HG03139 (cell line): ENCODE data around the gene CCDC39.
"Not testable (repeated sequence)": the region's sequence is repeated elsewhere in the genome, so short reads cannot be mapped to it uniquely, and the experiment has no call there.

Experiments used
- ATAC-seq: cut with Tn5 transposase; IDR thresholded peaks from one replicate; pipeline ENCODE4 v1.9.1; 2021; ENCODE audit not compliant: unreplicated experiment

CCDC39 gene

DNA sequence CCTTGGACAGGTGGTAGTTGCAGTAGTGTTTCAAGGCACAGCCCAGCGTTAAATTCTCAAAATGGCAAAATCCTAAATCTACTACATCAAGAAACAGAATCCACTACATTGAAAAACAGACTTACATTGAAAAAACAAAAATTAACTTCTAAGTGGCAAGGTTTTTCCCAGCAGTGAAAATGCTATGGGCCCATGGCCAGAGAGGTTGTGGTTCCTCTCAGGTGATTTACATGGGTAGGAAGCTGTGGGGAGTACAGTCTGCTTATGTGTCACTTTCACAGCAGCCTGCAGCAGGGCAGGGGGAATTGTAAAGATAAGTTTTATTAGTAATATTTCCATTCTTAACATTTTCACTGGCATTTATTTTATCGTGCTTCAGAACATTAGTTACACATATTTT lies 52.4 kb downstream of the CCDC39 start:
- ATAC-seq, result peak; percentile 94

GRCh38 chr3:180624714-180625113 lies 54.6 kb downstream of the CCDC39 start:
- no peak for ATAC-seq

- no peak for ATAC-seq
Observed at GRCh38 chr3:180619723-180620122, 59.6 kb downstream of the CCDC39 start.

DNA sequence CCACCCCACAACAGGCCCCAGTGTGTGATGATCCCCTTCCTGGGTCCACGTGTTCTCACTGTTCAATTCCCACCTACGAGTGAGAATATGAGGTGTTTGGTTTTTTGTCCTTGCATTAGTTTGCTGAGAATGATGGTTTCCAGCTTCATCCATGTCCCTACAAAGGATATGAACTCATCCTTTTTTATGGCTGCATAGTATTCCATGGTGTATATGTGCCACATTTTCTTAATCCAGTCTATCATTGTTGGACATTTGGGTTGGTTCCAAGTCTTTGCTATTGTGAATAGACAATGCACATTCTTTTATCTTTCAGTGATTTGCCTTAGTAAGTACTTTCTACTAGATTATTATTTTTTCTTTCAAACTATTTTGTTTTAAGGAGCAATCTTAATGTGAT lies 60.7 kb downstream of the CCDC39 start:
- not testable (repeated sequence) for ATAC-seq

DNA sequence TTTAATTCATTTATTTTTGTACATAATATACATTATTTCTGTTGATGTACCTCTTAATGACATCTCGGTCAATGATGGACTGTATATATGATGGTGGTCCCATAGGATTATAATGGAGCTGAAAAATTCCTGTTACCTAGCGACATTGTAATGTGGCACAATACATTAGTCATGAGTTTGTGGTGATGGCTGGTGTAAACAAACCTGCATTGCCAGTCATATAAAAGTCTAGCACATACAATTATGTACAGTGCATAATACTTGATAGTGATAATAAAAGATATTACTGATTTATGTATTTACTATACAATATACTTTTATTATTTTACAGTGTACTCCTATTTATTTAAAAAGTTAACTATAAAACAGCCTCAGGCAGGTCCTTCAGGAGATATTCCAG lies 62.2 kb downstream of the CCDC39 start:
- no peak for ATAC-seq

DNA sequence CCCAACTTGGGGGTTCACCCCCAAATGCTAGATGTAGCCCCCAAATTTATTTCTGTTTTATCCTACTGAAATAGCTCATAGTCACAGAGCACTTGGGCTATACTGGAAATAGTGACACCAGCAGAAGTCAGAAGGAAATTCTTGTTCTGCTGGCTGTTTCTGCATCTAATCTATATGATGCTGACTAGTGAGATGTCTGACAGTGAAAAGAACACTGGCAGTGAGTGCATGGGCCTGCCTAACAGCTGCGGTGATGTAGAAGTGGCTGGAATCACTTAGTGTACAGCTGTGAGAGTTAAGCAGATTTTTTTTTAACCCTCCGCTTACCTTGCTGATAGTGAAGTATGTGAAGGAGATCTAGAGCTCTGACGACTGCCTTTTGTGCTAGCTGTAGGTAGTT lies 63.3 kb downstream of the CCDC39 start:
- ATAC-seq, result no peak

DNA sequence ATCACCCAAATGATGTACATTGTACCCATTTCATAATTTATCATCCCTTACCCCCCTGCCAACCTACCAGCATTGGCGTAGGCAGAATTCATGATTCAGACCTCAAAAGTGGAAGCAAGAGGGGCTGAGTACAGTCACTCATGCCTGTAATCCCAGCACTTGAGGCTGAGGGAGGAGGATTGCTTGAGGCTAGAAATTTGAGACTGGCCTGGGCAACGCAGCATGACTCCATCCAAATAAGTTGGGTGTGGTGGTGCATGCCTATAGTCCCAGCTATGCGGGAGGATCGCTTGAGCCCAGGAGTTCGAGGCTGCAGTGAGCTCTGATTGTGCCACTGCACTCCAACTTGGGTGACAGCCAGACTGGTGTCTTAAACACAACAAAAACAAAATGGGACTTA lies 66.9 kb downstream of the CCDC39 start:
- no peak for ATAC-seq

DNA sequence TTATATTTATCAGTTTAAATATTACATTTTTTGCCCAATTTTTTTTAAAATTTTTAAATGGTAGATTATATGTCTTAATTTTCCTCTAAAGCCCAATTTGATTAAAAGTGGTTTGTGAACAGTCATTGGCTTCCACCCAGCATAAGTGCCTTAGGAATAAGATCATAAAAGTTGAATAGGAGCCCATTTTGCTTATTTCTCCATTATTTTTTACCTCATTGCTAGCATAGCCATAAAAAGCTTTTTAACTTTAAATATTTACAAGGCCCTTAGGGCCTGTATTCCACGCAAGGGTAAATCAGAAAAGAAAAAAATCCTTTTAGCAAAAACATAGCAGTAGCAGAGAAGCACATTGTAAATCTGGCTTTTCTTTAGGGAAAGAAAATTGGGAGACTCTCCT lies 68.3 kb downstream of the CCDC39 start:
- no peak for ATAC-seq

- ATAC-seq, result peak; percentile 97
Observed at GRCh38 chr3:180601688-180602666, 77.3 kb downstream of the CCDC39 start, which contains the start of gene TTC14. Gene TTC14, plus strand, starts transcription at chr3:180602163. Its CDS starts 99 bp downstream, at chr3:180602262.

DNA sequence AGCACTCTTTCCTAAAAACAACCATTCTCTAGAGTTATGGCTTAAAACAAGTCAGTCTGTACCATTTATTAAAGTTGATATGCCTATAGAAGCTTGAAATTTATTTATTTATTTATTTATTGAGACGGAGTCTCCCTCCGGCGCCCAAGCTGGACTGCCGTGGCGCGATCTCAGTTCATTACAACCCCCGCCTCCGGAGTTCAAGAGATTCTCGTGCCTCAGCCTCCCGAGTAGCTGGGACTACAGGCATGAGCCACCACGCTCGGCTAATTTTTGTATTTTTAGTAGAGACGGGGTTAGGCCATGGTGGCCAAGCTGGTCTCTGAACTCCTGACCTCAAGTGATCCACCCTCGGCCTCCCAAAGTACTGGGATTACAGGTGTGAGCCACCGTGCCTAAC lies 78.8 kb downstream of the CCDC39 start:
- ATAC-seq, result no peak

- ATAC-seq, result no peak
Observed at GRCh38 chr3:180595559-180595935, 83.7 kb downstream of the CCDC39 start.

- no peak for ATAC-seq
Observed at GRCh38 chr3:180594631-180595558, 84.4 kb downstream of the CCDC39 start.

DNA sequence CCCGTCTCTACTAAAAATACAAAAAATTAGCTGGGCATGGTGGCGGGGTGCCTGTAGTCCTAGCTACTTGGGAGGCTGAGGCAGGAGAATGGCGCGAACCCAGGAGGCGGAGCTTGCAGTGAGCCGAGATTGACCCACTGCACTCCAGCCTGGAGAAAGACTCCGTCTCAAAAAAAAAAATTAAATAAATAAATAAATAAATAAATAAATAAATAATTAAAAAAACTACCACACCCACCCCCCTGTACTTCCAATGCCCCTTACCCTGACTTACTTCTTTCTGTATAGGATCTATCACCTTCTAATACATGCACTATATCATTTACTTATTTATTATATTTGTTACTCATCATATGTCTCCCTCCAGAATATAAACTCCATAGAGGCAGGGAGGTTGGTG lies 85.7 kb downstream of the CCDC39 start:
- ATAC-seq, result not testable (repeated sequence)

- ATAC-seq, result no peak
Observed at GRCh38 chr3:180590396-180590795, 88.9 kb downstream of the CCDC39 start.

DNA sequence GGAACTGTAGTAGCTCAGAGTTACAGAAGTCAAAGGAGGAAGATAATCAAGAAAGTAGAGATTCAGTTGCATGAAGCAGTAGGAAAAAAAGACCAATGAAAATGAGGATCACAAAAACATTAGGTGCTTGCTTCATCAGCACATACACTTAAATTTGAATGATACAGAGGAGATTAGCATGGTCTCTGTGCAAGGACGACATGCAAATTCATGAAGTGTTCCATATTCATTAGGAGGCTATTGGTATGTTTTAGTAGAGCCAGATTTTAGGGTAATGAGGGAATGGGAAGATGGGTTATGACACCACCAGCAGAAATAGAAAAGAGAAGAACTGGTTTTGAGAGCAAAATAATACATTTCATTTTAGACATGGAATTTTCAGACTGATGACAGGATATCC lies 98.4 kb downstream of the CCDC39 start:
- no peak for ATAC-seq

DNA sequence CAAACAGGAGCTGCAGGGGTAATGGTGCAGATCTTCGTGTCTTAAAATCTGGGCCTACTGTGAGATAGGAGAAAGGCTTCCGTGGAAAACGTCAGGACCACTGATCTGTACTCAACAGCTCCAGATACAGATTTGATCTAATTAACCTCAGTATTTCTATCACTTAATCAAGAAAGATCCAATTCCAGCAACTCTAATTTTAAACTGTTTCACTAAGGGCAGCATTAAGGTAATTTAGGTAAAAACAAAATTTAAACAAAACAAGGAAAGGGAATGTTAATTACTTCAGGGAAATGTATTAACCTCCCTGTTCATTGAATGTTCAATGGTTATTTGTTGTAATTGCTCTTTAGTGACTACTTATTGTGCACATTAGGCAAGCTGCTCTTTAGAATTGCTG lies 103.7 kb downstream of the CCDC39 start:
- ATAC-seq, result no peak

- no peak for ATAC-seq
Observed at GRCh38 chr3:180571831-180572598, 107.3 kb downstream of the CCDC39 start.

- no peak for ATAC-seq
Observed at GRCh38 chr3:180570238-180570637, 109.1 kb downstream of the CCDC39 start.

- no peak for ATAC-seq
Observed at GRCh38 chr3:180564676-180565075, 114.6 kb downstream of the CCDC39 start.
